K562 (cell line): ENCODE results near the gene ALDH3B2. TPM values are rescaled to one million over a fixed set of nuclear protein-coding genes. Genes with fewer than 3 reads are reported as not detected.

ENCODE experiments used
- CREM ChIP-seq: IDR thresholded peaks from 2 replicates; pipeline ENCODE4 v1.6.1; 2014; ENCODE audit warnings: antibody characterized with exemption, low read depth
- CTCF ChIP-seq, 3 experiments: IDR thresholded peaks in 2 of 3; conservative IDR thresholded peaks in 1 of 3; 2 replicates each; pipeline ENCODE4 v1.5.1; 2011 to 2012; ENCODE audit warnings: low read length in 3 of 3, mild to moderate bottlenecking in 3 of 3, control low read depth in 2 of 3, improper control_type of control experiment in 1 of 3, inconsistent platforms in 1 of 3, low read depth in 1 of 3, mixed read lengths in 1 of 3, moderate library complexity in 1 of 3; ENCODE audit not compliant: insufficient read depth in 2 of 3
- DEAF1 ChIP-seq: fragments of 450-650 bp; formaldehyde crosslinking; IDR thresholded peaks from 2 replicates; pipeline ENCODE4 v1.4.0; 2020; ENCODE audit warnings: mild to moderate bottlenecking, moderate library complexity
- DMBX1 ChIP-seq: fragments of 250-450 bp; sonication (Bioruptor Pico); IDR thresholded peaks from 2 replicates; pipeline ENCODE4 v1.8.0; 2022; ENCODE audit warnings: inconsistent platforms, mild to moderate bottlenecking, moderate library complexity, borderline replicate concordance
- E2F1 ChIP-seq: sonication (generic); formaldehyde crosslinking; IDR thresholded peaks from 2 replicates; pipeline ENCODE4 v1.8.1; 2023; ENCODE audit warnings: mild to moderate bottlenecking, missing genetic modification reagents, moderate library complexity
- E2F4 ChIP-seq: sonication (generic); formaldehyde crosslinking; IDR thresholded peaks from 2 replicates; pipeline ENCODE4 v1.8.0; 2022; ENCODE audit warnings: mild to moderate bottlenecking, low read depth, missing genetic modification reagents
- E2F6 ChIP-seq, 2 experiments: IDR thresholded peaks; 2 replicates each; pipeline ENCODE4 v1.6.1; 2011; ENCODE audit warnings: borderline replicate concordance in 1 of 2, control low read depth in 1 of 2, low read depth in 1 of 2, low read length in 1 of 2, mild to moderate bottlenecking in 1 of 2, mixed read lengths in 1 of 2, moderate library complexity in 1 of 2; ENCODE audit not compliant: insufficient read depth in 1 of 2, insufficient read length in 1 of 2, poor library complexity in 1 of 2, severe bottlenecking in 1 of 2; ENCODE audit errors: extremely low read depth in 1 of 2
- L3MBTL2 ChIP-seq: fragments of 450-650 bp; IDR thresholded peaks from 2 replicates; pipeline ENCODE4 v1.6.1; 2016; ENCODE audit warnings: mild to moderate bottlenecking, moderate library complexity
- NEUROD1 ChIP-seq: fragments of 150-350 bp; IDR thresholded peaks from 2 replicates; pipeline ENCODE4 v1.6.1; 2014; ENCODE audit warnings: borderline replicate concordance, low read length, low read depth; ENCODE audit not compliant: partially characterized antibody
- NRF1 ChIP-seq, 2 experiments: fragments of 450-650 bp; IDR thresholded peaks in 1 of 2; conservative IDR thresholded peaks in 1 of 2; 2 replicates each; pipeline ENCODE4 v1.6.1; 2014; ENCODE audit warnings: mild to moderate bottlenecking in 2 of 2
- PPARD ChIP-seq: fragments of 250-450 bp; sonication (Bioruptor Pico); IDR thresholded peaks from 2 replicates; pipeline ENCODE4 v1.8.0; 2022; ENCODE audit warnings: inconsistent platforms, mild to moderate bottlenecking, moderate library complexity
- SOX6 ChIP-seq: fragments of 450-650 bp; IDR thresholded peaks from 2 replicates; pipeline ENCODE4 v1.6.1; 2014; ENCODE audit warnings: mild to moderate bottlenecking
- STAG1 ChIP-seq: sonication (generic); formaldehyde crosslinking; IDR thresholded peaks from 2 replicates; pipeline ENCODE4 v1.5.0; 2020; ENCODE audit warnings: missing genetic modification reagents, borderline replicate concordance
- STAT5A ChIP-seq: IDR thresholded peaks from 2 replicates; pipeline ENCODE4 v1.6.1; 2012; ENCODE audit warnings: low read length, inconsistent platforms, borderline replicate concordance
- THAP12 ChIP-seq: fragments of 250-450 bp; sonication (Bioruptor Pico); IDR thresholded peaks from 2 replicates; pipeline ENCODE4 v1.9.0; 2021; ENCODE audit warnings: mild to moderate bottlenecking, inconsistent platforms
- ZNF431 ChIP-seq: sonication (generic); formaldehyde crosslinking; IDR thresholded peaks from 2 replicates; pipeline ENCODE4 v1.8.0; 2022; ENCODE audit warnings: mild to moderate bottlenecking, missing genetic modification reagents
- polyA plus RNA-seq, 8 experiments: library from polyadenylated mRNA; depleted of rRNA in 4 of 8; stranded (reverse) in 5 of 8; unstranded in 3 of 8; fragments of >200 nt; fragmentation: Nextera tagmentation in 2 of 8; fragmentation: Illumina TruSeq in 1 of 8; extraction: Ambion mirVana in 2 of 8; extraction: Trizol in 1 of 8; gene quantifications; 2 replicates each; pipeline versions ENCODE4 v1.2.1 to v1.2.3, GENCODE V29; 2011 to 2014; ENCODE audit warnings: inconsistent platforms in 1 of 8, missing spikeins in 1 of 8
- total RNA-seq, 7 experiments: library from RNA; depleted of rRNA in 6 of 7; stranded (reverse); fragments of >200 nt in 6 of 7; fragmentation: Illumina TruSeq in 2 of 7; extraction: Trizol in 2 of 7; gene quantifications; 2 replicates each; pipeline versions ENCODE4 v1.2.1 to v1.2.3, GENCODE V29; 2011 to 2021; ENCODE audit warnings: low replicate concordance in 1 of 7

Gene ALDH3B2
- total and polyA plus RNA-seq, 9 of the 15 experiments (the other 6 are each of a cell fraction or from before 2014, with no cell fraction given), result not detected

- TF ChIP-seq E2F6 (IDR thresholded peaks at IDR 0.05; ENCODE audit: borderline replicate concordance in 1 of 2, extremely low read depth in 1 of 2, insufficient read depth in 1 of 2, insufficient read length in 1 of 2, low read depth in 1 of 2, low read length in 1 of 2, poor library complexity in 1 of 2, severe bottlenecking in 1 of 2) (peak; percentile 98 to 100), NRF1 (conservative IDR thresholded peaks at IDR 0.05 in 1 of 2, IDR thresholded peaks at IDR 0.05 in 1 of 2) (peak; percentile 46 to 58), L3MBTL2 (peak; percentile 94), CREM (peak; percentile 71), ZNF431 (CRISPR knock-in tag) (peak; percentile 81), SOX6 (no peak), STAT5A (no peak), STAG1 (peak; percentile 63), DMBX1 (no peak), NEUROD1 (peak; percentile 8), E2F4 (CRISPR knock-in tag) (peak; percentile 81; the same call in 1 of the 2 replicates), THAP12 (CRISPR knock-in tag) (0 out of 2 replicates have a peak, but pooled peaks have one; percentile 19), DEAF1 (CRISPR knock-in tag) (0 out of 2 replicates have a peak, but pooled peaks have one; percentile 18), PPARD (no peak), E2F1 (CRISPR knock-in tag) (peak; percentile 31; the same call in 1 of the 2 replicates), CTCF (IDR thresholded peaks at IDR 0.05 in 2 of 3, conservative IDR thresholded peaks at IDR 0.05 in 1 of 3; ENCODE audit: insufficient read depth in 2 of 3, low read depth in 1 of 3, low read length in 3 of 3) (peak; percentile 77 to 85 (median 79))
Measured at GRCh38 chr11:67640021-67640757, 34.2 kb downstream of the ALDH3B2 start (continued).
